ENCODE data around the gene TBC1D9. TPM values are rescaled to one million over a fixed set of nuclear protein-coding genes. Genes with fewer than 3 reads are reported as not detected.

TBC1D9 gene
- total and polyA plus RNA-seq, 2 of the 13 experiments (the other 11 are each of a cell fraction or from before 2014, with no cell fraction given): 11.9 to 12.2 TPM

- Histone ChIP-seq H3K79me2 (ENCODE audit: insufficient read depth, low read length) (no peaks in the 10 kb centered on the region), H3K27ac (ENCODE audit: extremely low read length, insufficient read depth, low read length) (peak overlapping the region; percentile 96), H3K27me3 (ENCODE audit: control insufficient read depth in 1 of 2, insufficient read depth in 2 of 2, low read length in 2 of 2) (no peaks in the 10 kb centered on the region), H3K9me3 (ENCODE audit: low read length) (no peaks in the 10 kb centered on the region), H3K4me1 (ENCODE audit: insufficient read depth, low read length) (peaks cover 79% of the 10 kb centered on the region), H3K4me2 (ENCODE audit: low read depth, low read length) (peak overlapping the region; percentile 77), H3K36me3 (replicated peaks in 1 of 2; ENCODE audit: control insufficient read depth in 1 of 2, insufficient read depth in 2 of 2, low read length in 2 of 2) (peaks cover 7 to 17% of the 10 kb centered on the region in 2 experiments; a peak in 3 of 5 replicates), H3K4me3 (replicated peaks in 1 of 3; ENCODE audit: insufficient read depth in 1 of 3, low read depth in 2 of 3, low read length in 3 of 3) (peak overlapping the region; percentile 57 to 66 (median 62); a peak in 5 of 6 replicates), H4K20me1 (ENCODE audit: insufficient read depth, low read length) (no peaks in the 10 kb centered on the region), H3K9ac (ENCODE audit: insufficient read depth, low read depth, low read length) (peak overlapping the region; percentile 80), H2AFZ (ENCODE audit: low read length) (no peak overlapping the region)
- WGBS (ENCODE audit: low lambda C conversion rate): 2% methylated on average over 6 of the region's 6 CpGs
- CTCF ChIA-PET (ENCODE audit: low intra/inter-chr PET ratio, low total read pairs): no interaction called here
- POLR2A ChIA-PET: interaction anchor here (1.1 to 2.2 kb wide), 3 partner anchors 70 to 117 kb away, joined by 4 to 16 read pairs (median 6); partner anchors contain the start of genes ELMOD2 and TBC1D9
- FAIRE-seq (peak; percentile 90), ATAC-seq (peak; percentile 70), DNase-seq (ENCODE audit: low spot score) (peak; percentile 90)
- no TSS peak for BruUV-seq (replicated peaks)
- in situ Hi-C loops (cut with HindIII; ENCODE audit: extremely low pct_ligation_motif_present, low pct_unique_long_range_greater_than_20kb) (loop anchor here (5.0 to 10.0 kb wide), 2 partner anchors 71 to 114 kb away; partner anchors contain the start of gene TBC1D9), intact Hi-C loops (cut with micrococcal nuclease; ENCODE audit: unreplicated experiment) (loop anchor here (2.0 to 5.0 kb wide), 2 partner anchors 101 to 116 kb away; partner anchors contain the start of gene TBC1D9)
- peak; percentile 90 for TF ChIP-seq PPARG (CRISPR knock-in tag; conservative IDR thresholded peaks at IDR 0.05)
- TF ChIP-seq ZNF234 (CRISPR knock-in tag; conservative IDR thresholded peaks at IDR 0.05): no peak
- 0 out of 2 replicates have a peak, but pooled peaks have one; percentile 34 for TF ChIP-seq PHF21A (CRISPR knock-in tag; IDR thresholded peaks at IDR 0.05)
- TF ChIP-seq NCOA2 (CRISPR knock-in tag; IDR thresholded peaks at IDR 0.05): peak; percentile 93
- TF ChIP-seq HNF1B (CRISPR knock-in tag; IDR thresholded peaks at IDR 0.05): peak; percentile 23; the same call in 1 of the 2 replicates
- TF ChIP-seq KDM6A (CRISPR knock-in tag; IDR thresholded peaks at IDR 0.05; ENCODE audit: low read depth): peak; percentile 70; the same call in 1 of the 2 replicates
- peak; percentile 97 for TF ChIP-seq TCF7 (IDR thresholded peaks at IDR 0.05; ENCODE audit: low read depth)
- peak; percentile 43; the same call in 1 of the 2 replicates for TF ChIP-seq ZBTB7B (CRISPR knock-in tag; IDR thresholded peaks at IDR 0.05)
- TF ChIP-seq ZNF512B (CRISPR knock-in tag; IDR thresholded peaks at IDR 0.05; ENCODE audit: borderline replicate concordance): no peak
- TF ChIP-seq ARID3A (IDR thresholded peaks at IDR 0.05; ENCODE audit: low read depth, low read length): peak; percentile 97
- TF ChIP-seq SOX6 (IDR thresholded peaks at IDR 0.05): no peak
- peak; percentile 91 for TF ChIP-seq SOX6 (CRISPR knock-in tag; IDR thresholded peaks at IDR 0.05)
- TF ChIP-seq ZFP37 (CRISPR knock-in tag; IDR thresholded peaks at IDR 0.05; ENCODE audit: borderline replicate concordance): no peak
- peak; percentile 94 for TF ChIP-seq ZKSCAN5 (CRISPR knock-in tag; IDR thresholded peaks at IDR 0.05)
- no peak for TF ChIP-seq ZNF18 (CRISPR knock-in tag; IDR thresholded peaks at IDR 0.05; ENCODE audit: insufficient replicate concordance)
- peak; percentile 93 for TF ChIP-seq SOX5 (CRISPR knock-in tag; IDR thresholded peaks at IDR 0.05; ENCODE audit: borderline replicate concordance)
- TF ChIP-seq FOXA1 (IDR thresholded peaks at IDR 0.05): no peak
- TF ChIP-seq FOXA1 (CRISPR knock-in tag; IDR thresholded peaks at IDR 0.05): peak; percentile 62
- TF ChIP-seq ZFAT (CRISPR knock-in tag; conservative IDR thresholded peaks at IDR 0.05): no peak
These were observed 115.1 kb downstream of the TBC1D9 start for GRCh38 chr4:140641105-140641555.

All from HepG2 (cell line).